ENCODE results near the gene SHISA5. TPM values are rescaled to one million over a fixed set of nuclear protein-coding genes. Genes with fewer than 3 reads are reported as not detected.
A peak's percentile ranks its signal among the peaks of the same experiment; 100 is the strongest.

Gene SHISA5
- total and polyA plus RNA-seq, 2 experiments from 2014 or later, result 146 to 166 TPM

DNA sequence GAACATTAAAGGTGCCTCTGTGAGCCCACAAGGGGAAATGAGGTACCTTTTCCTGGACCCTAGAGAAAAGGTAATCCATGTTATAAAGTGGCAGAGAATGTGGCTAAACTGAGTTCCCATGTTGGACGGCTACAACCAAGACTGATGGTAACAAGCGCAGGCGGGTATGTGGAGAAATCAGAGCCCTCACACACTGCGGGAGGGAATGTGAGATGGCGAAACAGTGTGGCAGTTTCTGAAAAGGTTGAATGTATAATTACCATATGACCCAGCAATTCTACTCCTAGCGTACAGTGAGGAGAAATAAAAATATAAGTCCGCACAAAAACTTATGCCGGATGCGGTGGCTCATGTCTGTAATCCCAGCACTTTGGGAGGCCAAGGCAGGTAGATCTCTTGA lies 24.1 kb upstream of the SHISA5 start (continued):
- no peak for TF ChIP-seq EZH2 (IDR thresholded peaks at IDR 0.05; ENCODE audit: low read depth, unreplicated experiment)
- no peak for TF ChIP-seq NANOG (IDR thresholded peaks at IDR 0.05; ENCODE audit: borderline replicate concordance)
- no peak for TF ChIP-seq ZNF114 (CRISPR knock-in tag; IDR thresholded peaks at IDR 0.05)

DNA sequence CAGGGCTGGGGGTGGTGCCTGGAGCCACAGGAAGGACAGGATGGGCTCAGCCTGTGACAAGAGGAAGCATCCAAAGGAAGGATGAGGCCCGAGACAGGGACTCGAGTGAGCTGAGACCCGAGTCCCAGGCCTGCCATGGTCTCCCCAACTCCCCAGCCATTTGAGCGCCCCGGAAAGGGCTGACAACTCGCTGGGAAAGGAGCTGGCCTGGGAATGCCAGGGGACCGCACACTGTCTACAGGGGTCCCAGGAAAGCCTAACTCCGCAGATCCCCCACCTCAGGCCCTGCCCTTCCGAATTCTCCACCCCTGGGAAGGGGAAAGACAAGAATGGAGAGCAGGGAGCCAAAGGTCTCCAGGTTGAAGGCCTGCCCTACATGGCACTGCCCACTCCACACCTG lies 21.0 kb upstream of the SHISA5 start:
- H2AFZ ChIP-seq, result no peak overlapping the region
- H3K27me3 ChIP-seq (ENCODE audit: insufficient read depth), result no peaks in the 10 kb centered on the region
- H3K27me3 Mint-ChIP-seq (ENCODE audit: insufficient read depth, low read depth, poor library complexity), result peaks cover 3% of the 10 kb centered on the region
- TF ChIP-seq POLR2AphosphoS5 (IDR thresholded peaks at IDR 0.05; ENCODE audit: low read depth) (no peak), EZH2phosphoT487 (IDR thresholded peaks at IDR 0.05; ENCODE audit: unreplicated experiment) (no peak), STAT1 (IDR thresholded peaks at IDR 0.05; ENCODE audit: unreplicated experiment) (no peak), ZNF331 (CRISPR knock-in tag; IDR thresholded peaks at IDR 0.05; ENCODE audit: low read depth) (no peak), ZNF114 (CRISPR knock-in tag; IDR thresholded peaks at IDR 0.05) (no peak), JUNB (IDR thresholded peaks at IDR 0.05; ENCODE audit: unreplicated experiment) (no peak), CREB1 (CRISPR knock-in tag; IDR thresholded peaks at IDR 0.05; ENCODE audit: low read depth) (no peak), EZH2 (IDR thresholded peaks at IDR 0.05; ENCODE audit: low read depth, unreplicated experiment) (no peak), NANOG (IDR thresholded peaks at IDR 0.05; ENCODE audit: borderline replicate concordance) (no peak)
- TF ChIP-seq, protein P1, sequence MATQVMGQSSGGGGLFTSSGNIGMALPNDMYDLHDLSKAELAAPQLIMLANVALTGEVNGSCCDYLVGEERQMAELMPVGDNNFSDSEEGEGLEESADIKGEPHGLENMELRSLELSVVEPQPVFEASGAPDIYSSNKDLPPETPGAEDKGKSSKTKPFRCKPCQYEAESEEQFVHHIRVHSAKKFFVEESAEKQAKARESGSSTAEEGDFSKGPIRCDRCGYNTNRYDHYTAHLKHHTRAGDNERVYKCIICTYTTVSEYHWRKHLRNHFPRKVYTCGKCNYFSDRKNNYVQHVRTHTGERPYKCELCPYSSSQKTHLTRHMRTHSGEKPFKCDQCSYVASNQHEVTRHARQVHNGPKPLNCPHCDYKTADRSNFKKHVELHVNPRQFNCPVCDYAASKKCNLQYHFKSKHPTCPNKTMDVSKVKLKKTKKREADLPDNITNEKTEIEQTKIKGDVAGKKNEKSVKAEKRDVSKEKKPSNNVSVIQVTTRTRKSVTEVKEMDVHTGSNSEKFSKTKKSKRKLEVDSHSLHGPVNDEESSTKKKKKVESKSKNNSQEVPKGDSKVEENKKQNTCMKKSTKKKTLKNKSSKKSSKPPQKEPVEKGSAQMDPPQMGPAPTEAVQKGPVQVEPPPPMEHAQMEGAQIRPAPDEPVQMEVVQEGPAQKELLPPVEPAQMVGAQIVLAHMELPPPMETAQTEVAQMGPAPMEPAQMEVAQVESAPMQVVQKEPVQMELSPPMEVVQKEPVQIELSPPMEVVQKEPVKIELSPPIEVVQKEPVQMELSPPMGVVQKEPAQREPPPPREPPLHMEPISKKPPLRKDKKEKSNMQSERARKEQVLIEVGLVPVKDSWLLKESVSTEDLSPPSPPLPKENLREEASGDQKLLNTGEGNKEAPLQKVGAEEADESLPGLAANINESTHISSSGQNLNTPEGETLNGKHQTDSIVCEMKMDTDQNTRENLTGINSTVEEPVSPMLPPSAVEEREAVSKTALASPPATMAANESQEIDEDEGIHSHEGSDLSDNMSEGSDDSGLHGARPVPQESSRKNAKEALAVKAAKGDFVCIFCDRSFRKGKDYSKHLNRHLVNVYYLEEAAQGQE (IDR thresholded peaks at IDR 0.05; ENCODE audit: unreplicated experiment), result no peak
- TF ChIP-seq, protein P2, sequence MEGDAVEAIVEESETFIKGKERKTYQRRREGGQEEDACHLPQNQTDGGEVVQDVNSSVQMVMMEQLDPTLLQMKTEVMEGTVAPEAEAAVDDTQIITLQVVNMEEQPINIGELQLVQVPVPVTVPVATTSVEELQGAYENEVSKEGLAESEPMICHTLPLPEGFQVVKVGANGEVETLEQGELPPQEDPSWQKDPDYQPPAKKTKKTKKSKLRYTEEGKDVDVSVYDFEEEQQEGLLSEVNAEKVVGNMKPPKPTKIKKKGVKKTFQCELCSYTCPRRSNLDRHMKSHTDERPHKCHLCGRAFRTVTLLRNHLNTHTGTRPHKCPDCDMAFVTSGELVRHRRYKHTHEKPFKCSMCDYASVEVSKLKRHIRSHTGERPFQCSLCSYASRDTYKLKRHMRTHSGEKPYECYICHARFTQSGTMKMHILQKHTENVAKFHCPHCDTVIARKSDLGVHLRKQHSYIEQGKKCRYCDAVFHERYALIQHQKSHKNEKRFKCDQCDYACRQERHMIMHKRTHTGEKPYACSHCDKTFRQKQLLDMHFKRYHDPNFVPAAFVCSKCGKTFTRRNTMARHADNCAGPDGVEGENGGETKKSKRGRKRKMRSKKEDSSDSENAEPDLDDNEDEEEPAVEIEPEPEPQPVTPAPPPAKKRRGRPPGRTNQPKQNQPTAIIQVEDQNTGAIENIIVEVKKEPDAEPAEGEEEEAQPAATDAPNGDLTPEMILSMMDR (conservative IDR thresholded peaks at IDR 0.05; ENCODE audit: low read depth in 2 of 2), result no peak
- TF ChIP-seq, protein P3, sequence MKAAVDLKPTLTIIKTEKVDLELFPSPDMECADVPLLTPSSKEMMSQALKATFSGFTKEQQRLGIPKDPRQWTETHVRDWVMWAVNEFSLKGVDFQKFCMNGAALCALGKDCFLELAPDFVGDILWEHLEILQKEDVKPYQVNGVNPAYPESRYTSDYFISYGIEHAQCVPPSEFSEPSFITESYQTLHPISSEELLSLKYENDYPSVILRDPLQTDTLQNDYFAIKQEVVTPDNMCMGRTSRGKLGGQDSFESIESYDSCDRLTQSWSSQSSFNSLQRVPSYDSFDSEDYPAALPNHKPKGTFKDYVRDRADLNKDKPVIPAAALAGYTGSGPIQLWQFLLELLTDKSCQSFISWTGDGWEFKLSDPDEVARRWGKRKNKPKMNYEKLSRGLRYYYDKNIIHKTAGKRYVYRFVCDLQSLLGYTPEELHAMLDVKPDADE (IDR thresholded peaks at IDR 0.05), result no peak
- TF ChIP-seq, protein P4, sequence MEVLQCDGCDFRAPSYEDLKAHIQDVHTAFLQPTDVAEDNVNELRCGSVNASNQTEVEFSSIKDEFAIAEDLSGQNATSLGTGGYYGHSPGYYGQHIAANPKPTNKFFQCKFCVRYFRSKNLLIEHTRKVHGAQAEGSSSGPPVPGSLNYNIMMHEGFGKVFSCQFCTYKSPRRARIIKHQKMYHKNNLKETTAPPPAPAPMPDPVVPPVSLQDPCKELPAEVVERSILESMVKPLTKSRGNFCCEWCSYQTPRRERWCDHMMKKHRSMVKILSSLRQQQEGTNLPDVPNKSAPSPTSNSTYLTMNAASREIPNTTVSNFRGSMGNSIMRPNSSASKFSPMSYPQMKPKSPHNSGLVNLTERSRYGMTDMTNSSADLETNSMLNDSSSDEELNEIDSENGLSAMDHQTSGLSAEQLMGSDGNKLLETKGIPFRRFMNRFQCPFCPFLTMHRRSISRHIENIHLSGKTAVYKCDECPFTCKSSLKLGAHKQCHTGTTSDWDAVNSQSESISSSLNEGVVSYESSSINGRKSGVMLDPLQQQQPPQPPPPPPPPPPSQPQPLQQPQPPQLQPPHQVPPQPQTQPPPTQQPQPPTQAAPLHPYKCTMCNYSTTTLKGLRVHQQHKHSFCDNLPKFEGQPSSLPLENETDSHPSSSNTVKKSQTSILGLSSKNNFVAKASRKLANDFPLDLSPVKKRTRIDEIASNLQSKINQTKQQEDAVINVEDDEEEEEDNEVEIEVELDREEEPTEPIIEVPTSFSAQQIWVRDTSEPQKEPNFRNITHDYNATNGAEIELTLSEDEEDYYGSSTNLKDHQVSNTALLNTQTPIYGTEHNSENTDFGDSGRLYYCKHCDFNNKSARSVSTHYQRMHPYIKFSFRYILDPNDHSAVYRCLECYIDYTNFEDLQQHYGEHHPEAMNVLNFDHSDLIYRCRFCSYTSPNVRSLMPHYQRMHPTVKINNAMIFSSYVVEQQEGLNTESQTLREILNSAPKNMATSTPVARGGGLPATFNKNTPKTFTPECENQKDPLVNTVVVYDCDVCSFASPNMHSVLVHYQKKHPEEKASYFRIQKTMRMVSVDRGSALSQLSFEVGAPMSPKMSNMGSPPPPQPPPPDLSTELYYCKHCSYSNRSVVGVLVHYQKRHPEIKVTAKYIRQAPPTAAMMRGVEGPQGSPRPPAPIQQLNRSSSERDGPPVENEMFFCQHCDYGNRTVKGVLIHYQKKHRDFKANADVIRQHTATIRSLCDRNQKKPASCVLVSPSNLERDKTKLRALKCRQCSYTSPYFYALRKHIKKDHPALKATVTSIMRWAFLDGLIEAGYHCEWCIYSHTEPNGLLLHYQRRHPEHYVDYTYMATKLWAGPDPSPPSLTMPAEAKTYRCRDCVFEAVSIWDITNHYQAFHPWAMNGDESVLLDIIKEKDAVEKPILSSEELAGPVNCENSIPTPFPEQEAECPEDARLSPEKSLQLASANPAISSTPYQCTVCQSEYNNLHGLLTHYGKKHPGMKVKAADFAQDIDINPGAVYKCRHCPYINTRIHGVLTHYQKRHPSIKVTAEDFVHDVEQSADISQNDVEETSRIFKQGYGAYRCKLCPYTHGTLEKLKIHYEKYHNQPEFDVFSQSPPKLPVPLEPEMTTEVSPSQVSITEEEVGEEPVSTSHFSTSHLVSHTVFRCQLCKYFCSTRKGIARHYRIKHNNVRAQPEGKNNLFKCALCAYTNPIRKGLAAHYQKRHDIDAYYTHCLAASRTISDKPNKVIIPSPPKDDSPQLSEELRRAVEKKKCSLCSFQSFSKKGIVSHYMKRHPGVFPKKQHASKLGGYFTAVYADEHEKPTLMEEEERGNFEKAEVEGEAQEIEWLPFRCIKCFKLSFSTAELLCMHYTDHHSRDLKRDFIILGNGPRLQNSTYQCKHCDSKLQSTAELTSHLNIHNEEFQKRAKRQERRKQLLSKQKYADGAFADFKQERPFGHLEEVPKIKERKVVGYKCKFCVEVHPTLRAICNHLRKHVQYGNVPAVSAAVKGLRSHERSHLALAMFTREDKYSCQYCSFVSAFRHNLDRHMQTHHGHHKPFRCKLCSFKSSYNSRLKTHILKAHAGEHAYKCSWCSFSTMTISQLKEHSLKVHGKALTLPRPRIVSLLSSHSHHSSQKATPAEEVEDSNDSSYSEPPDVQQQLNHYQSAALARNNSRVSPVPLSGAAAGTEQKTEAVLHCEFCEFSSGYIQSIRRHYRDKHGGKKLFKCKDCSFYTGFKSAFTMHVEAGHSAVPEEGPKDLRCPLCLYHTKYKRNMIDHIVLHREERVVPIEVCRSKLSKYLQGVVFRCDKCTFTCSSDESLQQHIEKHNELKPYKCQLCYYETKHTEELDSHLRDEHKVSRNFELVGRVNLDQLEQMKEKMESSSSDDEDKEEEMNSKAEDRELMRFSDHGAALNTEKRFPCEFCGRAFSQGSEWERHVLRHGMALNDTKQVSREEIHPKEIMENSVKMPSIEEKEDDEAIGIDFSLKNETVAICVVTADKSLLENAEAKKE (CRISPR knock-in tag; IDR thresholded peaks at IDR 0.05), result no peak
- H3K9me3 Mint-ChIP-seq, result no peaks in the 10 kb centered on the region
- H3F3A ChIP-seq (replicated peaks; ENCODE audit: low read depth), result 0 out of 2 replicates have a peak, but pooled peaks cover 4% of the 10 kb centered on the region
- H3K79me2 ChIP-seq (replicated peaks; ENCODE audit: insufficient read depth), result no peaks in the 10 kb centered on the region
- H3K4me1 ChIP-seq (ENCODE audit: insufficient read depth), result no peaks in the 10 kb centered on the region
- no peak overlapping the region for H3K4me3 Mint-ChIP-seq
- H3K36me3 Mint-ChIP-seq (ENCODE audit: low read depth), result peaks cover 16% of the 10 kb centered on the region
- peak overlapping the region; percentile 12; the same call in 1 of the 2 replicates for H3K27ac Mint-ChIP-seq
- no peaks in the 10 kb centered on the region for H3K4me1 Mint-ChIP-seq
- no peak overlapping the region for H3K4me3 ChIP-seq
- no peaks in the 10 kb centered on the region for H3K9me2 ChIP-seq (ENCODE audit: insufficient read depth)
- H4K20me1 ChIP-seq (replicated peaks; ENCODE audit: insufficient read depth), result no peaks in the 10 kb centered on the region
- no peak overlapping the region for H3K27ac ChIP-seq (ENCODE audit: low read depth)
- ATAC-seq (no peak), DNase-seq (ENCODE audit: low spot score) (no peak)
- H3K4me2 ChIP-seq, result no peak overlapping the region
- no peaks in the 10 kb centered on the region for H3K36me3 ChIP-seq (ENCODE audit: insufficient read depth)

Data from GM23338 (cell line).